Measurements from ENCODE around the gene AUTS2. TPM values are rescaled to one million over a fixed set of nuclear protein-coding genes. Genes with fewer than 3 reads are reported as not detected.

AUTS2 gene
- total and polyA plus RNA-seq, 2 of the 8 experiments (the other 6 are each of a cell fraction or from before 2014, with no cell fraction given), result 25.9 to 101 TPM

DNA sequence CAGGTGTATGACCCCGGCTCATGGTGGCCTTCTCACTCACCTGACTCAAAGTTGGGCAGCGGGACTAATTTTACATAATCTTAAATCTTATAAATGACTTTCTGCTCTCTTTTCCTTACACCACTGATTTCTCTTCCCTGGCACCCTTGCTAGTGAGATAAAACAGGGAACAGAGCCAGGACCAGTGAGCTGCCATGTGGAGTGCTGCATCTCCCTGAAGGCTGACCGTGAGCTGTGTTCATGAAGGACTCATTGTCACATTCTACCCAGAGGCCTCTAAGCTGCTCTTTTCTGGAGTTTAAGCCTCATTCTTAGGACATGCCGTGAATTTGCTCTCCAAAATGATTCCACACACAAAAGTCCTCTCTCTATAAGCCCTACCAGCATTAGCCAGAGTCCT, 762.3 kb downstream of the AUTS2 start:
- Histone ChIP-seq H2BK15ac (ENCODE audit: low read length) (no peak overlapping the region), H3K27ac (ENCODE audit: low read depth, low read length) (no peak overlapping the region), H3K9me3 (ENCODE audit: insufficient read depth in 2 of 2, low read depth in 1 of 2, low read length in 1 of 2) (no peaks in the 10 kb centered on the region), H3K23me2 (ENCODE audit: low read depth, low read length) (no peaks in the 10 kb centered on the region), H3K9ac (replicated peaks in 1 of 4; ENCODE audit: extremely low read depth in 1 of 4, low read depth in 3 of 4, low read length in 3 of 4) (no peak overlapping the region), H2AFZ (ENCODE audit: low read length) (no peak overlapping the region), H3K23ac (ENCODE audit: insufficient read length) (no peak overlapping the region), H2BK120ac (replicated peaks; ENCODE audit: low read depth, low read length) (no peak overlapping the region), H2AK5ac (ENCODE audit: low read depth, low read length) (no peak overlapping the region), H4K91ac (replicated peaks; ENCODE audit: insufficient read length, low read length) (no peak overlapping the region), H3K4ac (replicated peaks; ENCODE audit: insufficient read length, low read depth, low read length) (no peak overlapping the region), H3K27me3 (replicated peaks in 1 of 4; ENCODE audit: control insufficient read depth in 3 of 4, extremely low read depth in 1 of 4, insufficient read depth in 3 of 4, low read length in 3 of 4) (no peaks in the 10 kb centered on the region), H3K79me1 (ENCODE audit: low read depth, low read length) (no peaks in the 10 kb centered on the region), H3K4me3 (ENCODE audit: extremely low read depth in 1 of 4, insufficient read depth in 2 of 4, low read depth in 3 of 4, low read length in 4 of 4) (no peak overlapping the region), H3K36me3 (ENCODE audit: control insufficient read depth in 2 of 4, insufficient read depth in 4 of 4, low read length in 3 of 4) (no peaks in the 10 kb centered on the region), H2BK20ac (ENCODE audit: low read length) (no peak overlapping the region), H4K8ac (ENCODE audit: extremely low read depth, insufficient read depth, low read length) (no peak overlapping the region), H2BK12ac (ENCODE audit: low read depth, low read length) (no peak overlapping the region), H3K79me2 (ENCODE audit: control insufficient read depth in 1 of 2, insufficient read depth in 2 of 2, low read length in 2 of 2) (no peaks in the 10 kb centered on the region), H4K5ac (ENCODE audit: insufficient read length, low read depth, low read length) (no peak overlapping the region), H3K4me1 (replicated peaks in 1 of 4; ENCODE audit: control insufficient read depth in 3 of 4, insufficient read depth in 4 of 4, low read length in 3 of 4) (peaks cover 0 to 2% (median 1%) of the 10 kb centered on the region in 4 experiments; a peak in 3 of 7 replicates), H3K14ac (ENCODE audit: insufficient read length) (no peak overlapping the region), H3K18ac (ENCODE audit: extremely low read depth, low read length) (no peak overlapping the region), H2BK5ac (ENCODE audit: low read depth, low read length) (no peak overlapping the region), H3K4me2 (ENCODE audit: insufficient read depth in 1 of 2, low read depth in 2 of 2, low read length in 2 of 2) (no peak overlapping the region), H4K20me1 (replicated peaks in 1 of 2; ENCODE audit: control insufficient read depth in 1 of 2, insufficient read depth in 2 of 2, low read length in 2 of 2) (no peaks in the 10 kb centered on the region), H3K56ac (replicated peaks; ENCODE audit: insufficient read length, low read depth, low read length) (no peak overlapping the region)
- ChIA-PET POLR2A (ENCODE audit: partially characterized antibody) (no interaction called here), CTCF (ENCODE audit: partially characterized antibody) (no interaction called here)
- FAIRE-seq (no peak), DNase-seq (ENCODE audit: low read depth in 1 of 2, low spot score in 2 of 2) (no peak)
- 91% methylated on average over 4 of the region's 4 CpGs; no CpG with 5 or more reads in 1 of the 2 experiments for WGBS, 2 experiments (ENCODE audit: extremely low coverage in 1 of 2, insufficient coverage in 1 of 2, insufficient read length in 1 of 2, insufficient replicate concordance in 2 of 2, low coverage in 1 of 2, low lambda C conversion rate in 2 of 2, missing lambda C conversion rate in 1 of 2)
- TF ChIP-seq TCF12 (IDR thresholded peaks at IDR 0.05; ENCODE audit: low read depth, low read length), result no peak
- TF ChIP-seq SP4 (IDR thresholded peaks at IDR 0.05; ENCODE audit: low read length), result no peak
- no peak for TF ChIP-seq TEAD4 (IDR thresholded peaks at IDR 0.05; ENCODE audit: low read depth, low read length)
- TF ChIP-seq EZH2 (IDR thresholded peaks at IDR 0.05; ENCODE audit: low read depth, low read length, severe bottlenecking), result no peak
- no peak for TF ChIP-seq ATF2 (IDR thresholded peaks at IDR 0.05; ENCODE audit: low read length)
- TF ChIP-seq SIRT6 (IDR thresholded peaks at IDR 0.05; ENCODE audit: low read length), result no peak
- no peak for TF ChIP-seq POLR2AphosphoS5 (IDR thresholded peaks at IDR 0.05; ENCODE audit: low read depth, low read length)
- TF ChIP-seq MAX (IDR thresholded peaks at IDR 0.05), result no peak
- TF ChIP-seq CBX8 (IDR thresholded peaks at IDR 0.05; ENCODE audit: borderline replicate concordance, low read depth, low read length), result no peak
- no peak for TF ChIP-seq NANOG (IDR thresholded peaks at IDR 0.05; ENCODE audit: insufficient read depth, low read depth, low read length, poor library complexity, severe bottlenecking)
